ENCODE results near the gene ISG20L2. TPM values are rescaled to one million over a fixed set of nuclear protein-coding genes. Genes with fewer than 3 reads are reported as not detected.
A peak's percentile ranks its signal among the peaks of the same experiment; 100 is the strongest.

The ISG20L2 gene
- total and polyA plus RNA-seq, 2 donors (not counting 3 experiments of a cell fraction or from before 2014, with no cell fraction given), result 33.2 to 35.3 TPM

DNA sequence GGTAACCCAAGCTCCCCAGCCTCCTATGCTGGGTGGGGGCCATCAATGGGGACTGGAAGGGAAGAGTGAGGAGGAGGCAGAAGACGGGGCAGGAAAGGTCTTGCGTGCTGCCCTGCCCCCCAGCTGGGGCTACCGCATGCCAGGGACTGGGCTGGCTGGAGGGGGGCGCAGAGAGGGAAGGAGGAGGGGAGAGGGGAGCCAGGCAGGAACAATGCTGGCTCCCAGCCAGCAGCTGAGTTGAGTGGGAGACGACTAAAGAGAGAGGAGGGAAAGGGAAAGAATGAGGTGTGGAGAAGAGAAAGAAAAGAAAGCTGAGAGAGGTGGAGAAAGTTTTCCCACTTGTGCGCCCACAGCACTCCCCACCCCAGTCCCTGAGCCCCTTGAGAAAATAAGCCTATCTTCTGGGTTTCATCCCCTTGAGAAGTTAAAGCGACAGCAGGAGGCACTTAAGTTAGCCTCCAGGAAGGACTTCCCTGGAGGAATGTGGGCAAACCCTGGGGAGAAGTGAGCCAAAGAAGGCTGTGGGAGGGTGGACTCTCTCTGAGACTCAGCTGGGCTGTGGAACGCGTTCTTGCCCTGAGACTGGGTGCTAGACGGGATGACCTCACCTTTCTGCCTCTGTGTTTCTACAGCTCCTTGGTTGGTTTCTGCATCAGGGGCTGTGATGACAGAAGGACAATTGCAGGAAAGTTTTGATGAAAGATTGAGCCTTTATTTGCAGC is 38.5 kb downstream of the ISG20L2 start:
- H2AFZ ChIP-seq (ENCODE audit: low read depth, low read length), result no peak overlapping the region
- H3K9me3 ChIP-seq (replicated peaks; ENCODE audit: control insufficient read depth, insufficient read depth, low read length), result no peaks in the 10 kb centered on the region
- DNase-seq (ENCODE audit: low read depth, low spot score) (peak; percentile 58), FAIRE-seq (no peak)
- TF ChIP-seq FOS (IDR thresholded peaks at IDR 0.05; ENCODE audit: borderline replicate concordance, insufficient read depth, low read length) (no peak), CTCF (IDR thresholded peaks at IDR 0.05; ENCODE audit: extremely low read depth in 1 of 2, insufficient read depth in 1 of 2, low read depth in 1 of 2, low read length in 2 of 2) (no peak), POLR2A (IDR thresholded peaks at IDR 0.05; ENCODE audit: low read depth, low read length) (no peak), MAX (IDR thresholded peaks at IDR 0.05; ENCODE audit: insufficient read depth, insufficient read length) (no peak), EZH2 (IDR thresholded peaks at IDR 0.05; ENCODE audit: borderline replicate concordance, low read depth, low read length, severe bottlenecking) (no peak), POLR2AphosphoS5 (IDR thresholded peaks at IDR 0.05; ENCODE audit: insufficient read depth, low read depth, low read length) (no peak), MYC (IDR thresholded peaks at IDR 0.05; ENCODE audit: low read depth, low read length) (no peak), JUN (IDR thresholded peaks at IDR 0.05; ENCODE audit: borderline replicate concordance, insufficient read depth, insufficient read length, low read depth) (no peak), GATA2 (IDR thresholded peaks at IDR 0.05; ENCODE audit: insufficient read depth, insufficient read length, low read depth, low read length) (no peak)
- no peaks in the 10 kb centered on the region for H3K79me2 ChIP-seq (ENCODE audit: control insufficient read depth, insufficient read depth, low read length)
- CTCF ChIA-PET, result interaction anchor here (0.6 to 16.7 kb wide), 67 partner anchors 12 to 400 kb away, joined by 3 to 546 read pairs (median 5); partner anchors contain the start of genes CRABP2, HAPLN2, HDGF and INSRR
- no peaks in the 10 kb centered on the region for H3K36me3 ChIP-seq (ENCODE audit: control insufficient read depth in 2 of 2, extremely low read depth in 1 of 2, insufficient read depth in 2 of 2, low read length in 2 of 2)
- no peak overlapping the region for H3K4me2 ChIP-seq (ENCODE audit: insufficient read depth, low read length)
- BruUV-seq (replicated peaks), result no TSS peak
- dilution Hi-C loops (cut with MboI; ENCODE audit: extremely low pct_ligation_motif_present, low sequenced_read_pairs) (no loop called here), intact Hi-C loops (cut with micrococcal nuclease) (loop anchor here (1.0 kb wide), 6 partner anchors 15 to 237 kb away; partner anchors contain the start of genes CRABP2, NTRK1 and PRCC)
- H3K9ac ChIP-seq (replicated peaks; ENCODE audit: extremely low read depth, insufficient read depth, low read length), result no peak overlapping the region
- no peak overlapping the region for H3K27ac ChIP-seq (ENCODE audit: insufficient read depth, low read depth, low read length)
- POLR2A ChIA-PET, result interaction anchor here (0.9 to 1.1 kb wide), 2 partner anchors 14 to 36 kb away, joined by 3 to 6 read pairs; no protein-coding TSS in a partner anchor
- peaks cover 14 to 24% of the 10 kb centered on the region in 2 experiments for H3K27me3 ChIP-seq (ENCODE audit: control insufficient read depth in 2 of 2, insufficient read depth in 2 of 2, low read length in 2 of 2)
- no peaks in the 10 kb centered on the region for H4K20me1 ChIP-seq (replicated peaks; ENCODE audit: control insufficient read depth, extremely low read depth, insufficient read depth, low read length)
- no peaks in the 10 kb centered on the region for H3K9me1 ChIP-seq (replicated peaks; ENCODE audit: control insufficient read depth, extremely low read depth, insufficient read depth, low read length)
- no peak overlapping the region for H3K4me3 ChIP-seq (replicated peaks in 1 of 3; ENCODE audit: insufficient read depth in 1 of 3, low read depth in 1 of 3, low read length in 3 of 3)
- H3K4me1 ChIP-seq (ENCODE audit: control insufficient read depth, extremely low read depth, insufficient read depth, low read length), result no peaks in the 10 kb centered on the region

Data from endothelial cell of umbilical vein (primary cell).